NCI-H1930 (cell line): ENCODE data around the gene ISYNA1.
A peak's percentile ranks its signal among the peaks of the same experiment; 100 is the strongest.

Experiments
- DNase-seq, 2 experiments: peaks; one replicate each; lab custom pipeline; 2025; lab: John Stamatoyannopoulos, UW

ISYNA1 gene

DNA sequence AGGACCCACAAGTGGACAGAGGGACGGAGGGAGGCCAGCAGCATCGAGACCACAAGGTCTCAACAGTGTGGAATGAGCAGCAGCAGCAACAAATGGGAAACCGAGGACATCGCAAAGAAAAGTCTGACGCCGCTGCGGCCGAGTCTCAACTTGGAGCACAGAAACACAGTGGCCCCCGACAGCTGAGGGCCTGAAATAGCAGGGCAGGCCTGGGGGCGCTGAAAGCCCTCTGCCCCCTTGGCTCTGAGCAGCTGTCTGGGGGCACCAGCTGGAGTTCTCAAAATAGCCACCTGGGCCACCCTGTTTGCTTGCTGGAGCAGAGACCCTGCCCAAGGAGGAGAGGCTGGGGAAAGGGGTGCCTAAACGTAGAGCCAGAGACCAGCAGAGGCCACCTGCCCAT is 5.9 kb upstream of the ISYNA1 start:
- no peak for DNase-seq

DNA sequence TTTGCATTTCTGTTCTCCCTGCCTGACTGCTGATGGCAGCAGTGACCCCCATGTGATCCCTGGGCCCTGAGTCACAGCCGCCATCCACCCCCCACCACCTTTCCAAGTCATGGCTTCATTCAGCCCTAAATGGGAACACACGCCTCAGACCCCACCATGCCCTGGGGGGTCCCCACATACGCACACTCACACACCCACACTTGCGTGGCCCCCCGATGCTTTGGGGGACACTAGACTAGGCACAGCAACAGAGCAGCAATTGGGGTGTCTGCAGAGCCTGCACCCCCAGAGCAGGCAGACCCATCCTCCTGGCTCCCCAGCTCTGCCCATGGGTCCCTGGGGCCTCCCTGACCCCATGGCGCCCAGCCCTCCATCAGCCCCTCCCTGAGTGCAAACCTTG is 5.5 kb upstream of the ISYNA1 start:
- DNase-seq = no peak

DNA sequence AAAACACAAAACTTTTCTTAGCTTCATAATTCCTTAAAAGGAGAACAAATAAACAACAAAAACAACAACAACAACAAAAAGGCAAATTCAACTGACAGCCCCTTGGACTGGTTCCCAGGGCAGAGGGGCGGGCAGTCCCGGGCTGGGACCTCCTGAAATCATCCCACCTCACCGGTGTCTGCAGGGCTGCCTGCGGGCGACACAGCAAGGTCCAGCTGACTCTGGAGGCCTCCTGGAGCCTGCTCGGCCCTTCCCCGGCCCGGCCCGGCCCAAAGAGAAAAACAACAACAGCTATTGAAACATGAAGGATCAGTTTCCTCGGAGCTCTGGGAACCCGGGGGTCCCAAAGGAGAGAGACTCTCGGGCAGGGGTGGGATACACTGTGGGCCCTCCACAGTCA is 5.0 kb upstream of the ISYNA1 start:
- no peak for DNase-seq

DNA sequence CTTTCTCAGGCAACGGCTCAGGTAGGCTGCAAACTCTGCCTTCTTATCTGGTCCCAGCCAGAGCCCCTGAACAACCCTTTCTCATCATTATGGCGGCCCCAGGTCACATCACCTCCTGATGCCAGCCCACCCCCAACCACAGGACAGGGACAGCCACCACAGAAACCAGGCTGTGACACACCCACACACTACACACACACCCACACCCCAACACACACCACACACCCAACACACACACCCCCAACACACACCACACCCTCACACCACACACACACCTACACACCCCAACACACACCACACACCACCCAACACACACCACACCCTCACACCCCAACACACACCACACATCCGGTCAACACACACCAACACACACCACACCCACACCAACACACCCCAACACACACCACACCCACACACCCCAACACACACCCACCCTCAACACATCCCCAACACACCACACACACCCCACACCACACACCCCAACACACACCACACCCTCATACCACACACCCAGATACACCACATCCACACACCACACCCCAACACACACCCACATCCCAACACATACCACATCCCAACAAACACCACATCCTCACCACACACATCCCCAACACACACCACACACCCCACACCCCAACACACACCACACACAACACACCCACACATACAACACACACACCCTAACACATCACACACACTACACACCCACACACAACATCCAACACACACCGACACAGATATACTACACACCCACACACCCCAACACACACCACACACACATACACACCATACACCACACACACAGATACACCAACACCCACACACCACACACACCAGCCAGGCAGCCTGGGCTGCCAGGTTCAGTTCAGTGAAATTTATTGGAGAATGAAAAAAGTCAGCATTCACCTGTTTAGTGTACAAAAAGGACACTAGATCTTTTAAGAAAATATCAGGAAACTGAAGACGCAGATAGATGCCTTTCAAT is 4.2 kb upstream of the ISYNA1 start:
- no peak for DNase-seq

DNA sequence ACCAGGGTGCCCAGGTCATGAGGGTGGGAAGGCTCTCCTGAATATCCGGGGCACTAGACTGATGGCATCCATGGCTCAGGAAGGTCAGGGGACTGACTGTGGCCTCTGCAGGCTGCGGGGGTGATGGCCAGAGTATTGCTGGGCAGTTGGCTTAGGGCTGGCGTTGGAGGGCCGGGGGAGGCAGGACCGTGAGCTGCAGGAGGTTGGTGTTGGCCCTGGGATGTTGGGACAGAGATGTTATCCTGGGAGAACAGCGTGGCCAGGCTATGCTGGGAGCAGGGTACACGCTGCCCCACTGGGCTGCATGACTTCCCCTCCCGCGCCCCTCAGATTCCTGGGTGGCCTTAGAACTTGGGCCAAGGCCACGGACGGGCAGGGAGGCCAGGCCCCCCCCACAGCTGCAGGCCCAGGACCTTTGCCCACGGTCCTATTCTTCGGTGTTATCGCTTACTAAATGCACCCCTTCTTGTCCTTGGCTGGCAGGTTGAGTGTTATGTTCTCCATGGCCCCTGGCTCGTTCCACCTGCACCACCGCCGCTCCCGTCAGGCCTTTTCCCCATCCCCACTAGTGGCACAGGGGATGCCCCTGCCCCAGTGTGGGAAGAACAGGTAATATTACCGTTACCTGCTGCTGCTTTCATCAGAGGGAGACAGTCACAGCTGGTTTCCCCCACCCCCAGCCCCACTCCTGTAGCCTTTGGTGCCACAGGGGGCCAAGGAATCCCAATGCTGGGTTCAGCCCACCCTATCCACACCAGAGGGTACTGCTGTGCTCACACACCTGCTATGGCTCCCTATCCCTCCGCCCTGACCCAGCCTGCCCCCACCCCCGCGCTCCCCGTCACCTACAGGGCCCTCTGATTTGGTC is 3.2 kb upstream of the ISYNA1 start:
- no peak for DNase-seq

DNA sequence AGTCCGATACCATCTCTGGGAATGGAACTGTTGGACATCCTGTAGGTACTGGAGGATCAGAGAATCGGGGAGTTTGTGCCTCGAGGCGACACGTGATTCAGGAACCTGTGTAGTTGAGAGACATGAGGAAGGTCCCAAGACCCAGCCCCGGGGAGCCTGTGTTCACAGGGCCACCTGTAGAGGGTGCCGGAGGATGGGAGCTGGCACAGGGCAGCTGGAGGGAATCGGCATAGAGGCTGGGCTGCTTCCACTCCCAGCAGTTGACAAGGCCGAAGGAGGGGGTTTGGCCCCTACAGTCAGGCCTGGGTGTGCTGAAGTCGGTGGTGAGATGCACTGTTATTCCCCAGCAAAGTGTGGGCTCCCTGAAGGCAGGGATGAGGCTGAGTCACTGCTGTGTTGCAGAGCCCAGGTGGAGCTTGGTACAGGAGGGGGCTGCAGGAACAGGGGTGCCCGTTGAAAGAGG is 2.5 kb upstream of the ISYNA1 start:
- no peak for DNase-seq

DNA sequence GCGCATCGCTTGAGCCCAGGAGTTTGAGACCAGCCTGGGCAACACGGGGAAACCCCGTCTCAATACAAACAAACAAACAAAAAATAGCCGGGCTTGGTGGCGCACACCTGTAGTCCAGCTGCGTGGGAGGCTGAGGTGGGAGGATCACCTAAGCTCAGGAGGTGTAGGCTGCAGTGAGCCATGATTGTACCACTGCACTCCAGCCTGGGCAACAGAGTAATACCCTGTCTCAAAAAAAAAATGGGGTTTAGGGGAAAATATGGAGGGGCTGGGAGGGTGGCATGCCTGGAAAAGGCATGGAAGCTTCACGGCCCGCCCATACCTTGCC is 1.9 kb upstream of the ISYNA1 start:
- no peak for DNase-seq

GRCh38 chr19:18439025-18439909 is 1.3 kb upstream of the ISYNA1 start:
- DNase-seq = no peak

DNA sequence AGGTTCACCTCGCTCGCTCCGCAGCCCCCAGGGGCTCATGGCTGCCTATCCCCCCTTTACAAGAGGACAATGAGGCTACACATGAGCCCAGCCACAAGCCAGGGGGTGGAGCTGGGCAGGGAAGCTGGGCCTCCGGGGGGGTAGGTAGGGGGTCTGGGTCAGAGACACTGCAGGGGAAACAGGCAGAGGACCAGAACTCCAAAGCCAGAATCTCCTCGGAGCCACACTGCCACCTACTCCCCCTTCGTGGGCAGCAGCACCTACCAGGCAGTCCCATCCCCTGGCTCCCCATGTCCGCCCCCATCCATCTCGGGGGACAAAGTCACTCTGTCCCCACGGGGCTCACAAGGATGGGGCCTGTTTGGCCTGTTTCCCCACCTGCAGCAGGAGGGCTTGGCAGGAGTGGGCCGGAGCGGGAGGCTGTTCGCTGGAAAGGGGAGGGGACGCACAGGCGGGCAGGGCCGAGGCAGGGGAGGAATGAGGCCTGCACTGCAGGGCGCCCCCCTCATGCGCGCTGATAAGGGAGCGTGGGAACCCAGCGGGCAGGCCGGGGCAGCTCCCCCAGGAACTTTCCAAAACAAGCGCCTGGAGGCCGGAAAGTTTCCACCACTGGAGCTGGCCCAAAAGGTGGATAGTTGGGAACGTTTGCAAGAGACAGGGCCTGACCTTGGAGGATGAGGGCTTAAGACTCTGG is 545 bp upstream of the ISYNA1 start:
- DNase-seq = no peak

DNA sequence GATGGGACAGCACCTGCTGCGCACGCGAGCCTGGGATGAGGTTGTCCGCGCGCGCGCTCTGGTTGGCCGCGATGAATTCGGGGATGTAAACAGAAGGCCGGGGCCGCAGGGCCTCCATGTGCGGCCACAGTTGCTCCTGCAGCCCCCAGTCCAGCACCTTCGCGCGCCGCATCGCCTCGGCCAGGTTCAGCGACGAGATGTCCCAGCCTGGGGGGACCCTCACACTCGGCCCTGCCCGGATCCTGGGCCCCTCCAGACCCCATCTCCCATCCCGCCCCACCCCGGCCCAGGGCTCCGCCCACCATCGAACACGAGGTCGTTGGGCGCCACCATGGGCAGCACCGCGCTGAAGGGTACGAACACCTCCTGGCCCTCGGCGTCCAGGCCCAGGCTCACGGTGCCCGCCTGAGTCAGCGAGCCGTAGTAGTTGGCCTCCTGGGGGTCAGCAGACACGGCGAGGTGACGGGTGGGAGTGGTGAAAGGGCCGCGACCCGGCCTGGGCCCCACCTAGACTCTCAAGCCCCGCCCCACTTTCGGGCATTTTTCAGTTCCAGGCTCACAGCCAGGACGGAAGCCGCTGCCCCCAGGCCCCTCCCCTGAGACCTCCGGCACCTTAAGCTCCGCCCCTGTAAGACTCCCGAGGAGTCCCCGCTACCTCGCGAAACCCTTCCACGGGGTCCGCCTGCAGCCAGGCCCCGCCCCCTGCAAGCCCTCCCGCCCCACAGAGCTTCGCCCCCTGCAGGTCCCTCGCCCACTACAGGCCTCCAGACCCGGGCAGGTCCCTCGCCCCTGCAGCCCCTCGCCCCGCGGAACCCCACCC is 1.1 kb downstream of the ISYNA1 start:
- DNase-seq = peak; percentile 63 to 67

DNA sequence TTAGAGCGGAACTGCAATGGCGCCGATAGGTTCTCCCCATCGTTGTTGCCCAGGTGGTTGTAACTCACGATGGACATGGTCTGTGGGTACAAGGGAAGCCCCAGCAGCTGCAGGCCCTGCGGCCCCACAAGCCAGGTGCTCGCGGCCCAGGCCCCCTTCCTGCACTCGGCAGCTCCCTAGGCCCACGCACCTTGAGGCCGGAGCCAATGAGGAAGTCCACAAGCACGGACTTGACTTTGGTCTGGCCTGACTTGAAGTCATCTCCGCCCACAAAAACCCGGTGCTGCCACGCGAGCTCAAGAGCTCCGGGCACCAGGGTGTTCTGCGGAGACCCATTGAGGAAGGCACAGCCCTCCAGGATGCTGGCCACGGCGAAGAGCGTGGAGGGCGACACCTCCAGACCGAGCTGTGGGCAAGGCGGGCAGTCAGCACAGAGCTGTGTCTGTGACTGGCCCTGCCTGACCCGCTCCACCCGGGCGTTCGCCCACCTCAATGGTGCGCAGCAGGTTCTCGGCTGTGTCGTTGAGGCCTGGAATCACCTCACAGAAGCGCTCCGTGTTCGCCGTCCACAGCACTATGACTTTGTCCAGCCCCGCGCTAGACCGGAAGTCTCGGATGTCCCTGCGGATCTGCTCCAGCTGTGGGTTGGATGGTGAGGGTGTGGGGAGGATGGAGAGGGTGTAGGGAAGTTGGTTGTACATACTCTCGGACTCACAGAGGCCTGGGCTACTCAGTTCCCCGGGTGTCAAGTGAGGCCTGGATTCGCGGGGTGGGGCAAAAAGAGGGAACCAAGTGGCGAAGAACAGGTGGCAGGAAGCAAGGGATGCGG is 1.9 kb downstream of the ISYNA1 start:
- DNase-seq = no peak

DNA sequence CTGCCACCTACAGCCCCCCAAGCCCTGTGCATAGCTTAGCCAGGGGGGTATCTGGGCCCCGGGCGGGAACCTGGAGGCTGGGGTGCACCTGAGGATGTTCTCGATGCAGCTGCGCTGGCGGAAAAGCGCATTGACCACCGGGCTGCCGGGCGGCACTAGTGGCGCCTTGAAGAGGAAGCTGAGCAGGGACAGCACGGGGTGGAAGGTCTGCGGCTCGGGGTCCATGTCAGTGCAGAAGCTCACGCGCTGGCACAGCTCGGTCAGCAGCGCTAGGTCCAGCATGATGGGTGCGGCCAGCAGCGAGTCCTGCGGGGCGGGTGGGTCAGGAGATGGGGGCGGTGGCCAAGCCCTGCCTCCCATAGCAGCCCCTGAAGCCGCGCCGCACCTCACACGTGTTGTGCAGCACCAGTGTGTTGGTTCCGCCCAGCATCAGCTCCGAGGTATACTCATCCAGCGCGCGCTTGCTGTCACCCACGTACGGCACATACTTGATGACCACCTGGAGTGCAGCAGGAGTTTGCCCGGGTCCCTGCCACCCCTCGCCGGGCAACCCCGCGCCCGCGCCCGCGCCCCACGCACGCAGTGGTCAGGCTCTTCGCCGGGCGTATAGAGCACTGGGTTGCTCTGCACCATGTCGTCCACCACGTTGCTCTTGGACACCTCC is 2.6 kb downstream of the ISYNA1 start:
- DNase-seq = no peak

GRCh38 chr19:18434411-18435175 is 3.3 kb downstream of the ISYNA1 start:
- no peak for DNase-seq

DNA sequence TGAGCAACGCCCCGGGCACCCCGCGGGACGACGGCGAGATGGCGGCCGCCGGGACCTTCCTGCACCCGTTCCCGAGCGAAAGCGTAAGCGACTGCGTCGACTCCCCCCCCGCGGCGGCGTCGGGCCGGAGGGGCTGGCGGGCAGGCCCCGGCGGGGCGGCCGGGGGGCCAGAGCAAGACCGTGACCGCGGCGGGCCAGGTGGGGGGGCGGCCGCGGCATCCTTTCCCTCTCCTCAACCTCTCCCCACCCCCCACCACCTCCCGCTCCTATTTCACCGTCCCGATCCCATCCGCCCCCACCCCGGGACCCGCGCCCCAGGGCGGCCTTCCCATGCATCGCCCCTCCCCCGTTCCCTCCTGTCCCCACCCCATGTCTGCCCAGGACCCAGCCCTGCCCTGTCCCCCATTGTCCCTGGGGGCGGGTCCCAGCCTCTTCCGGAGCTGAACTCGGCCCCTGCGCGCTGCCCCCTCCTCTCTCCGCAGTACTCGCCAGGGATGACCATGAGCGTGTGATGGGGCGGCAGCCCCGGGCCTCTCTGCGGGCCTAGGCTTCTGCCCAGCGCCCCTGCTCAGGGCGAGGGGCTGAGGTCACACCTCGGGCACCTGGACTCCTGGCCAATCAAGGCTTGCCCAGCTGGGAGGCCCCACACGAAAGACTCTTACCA is 4.1 kb downstream of the ISYNA1 start:
- no peak for DNase-seq

DNA sequence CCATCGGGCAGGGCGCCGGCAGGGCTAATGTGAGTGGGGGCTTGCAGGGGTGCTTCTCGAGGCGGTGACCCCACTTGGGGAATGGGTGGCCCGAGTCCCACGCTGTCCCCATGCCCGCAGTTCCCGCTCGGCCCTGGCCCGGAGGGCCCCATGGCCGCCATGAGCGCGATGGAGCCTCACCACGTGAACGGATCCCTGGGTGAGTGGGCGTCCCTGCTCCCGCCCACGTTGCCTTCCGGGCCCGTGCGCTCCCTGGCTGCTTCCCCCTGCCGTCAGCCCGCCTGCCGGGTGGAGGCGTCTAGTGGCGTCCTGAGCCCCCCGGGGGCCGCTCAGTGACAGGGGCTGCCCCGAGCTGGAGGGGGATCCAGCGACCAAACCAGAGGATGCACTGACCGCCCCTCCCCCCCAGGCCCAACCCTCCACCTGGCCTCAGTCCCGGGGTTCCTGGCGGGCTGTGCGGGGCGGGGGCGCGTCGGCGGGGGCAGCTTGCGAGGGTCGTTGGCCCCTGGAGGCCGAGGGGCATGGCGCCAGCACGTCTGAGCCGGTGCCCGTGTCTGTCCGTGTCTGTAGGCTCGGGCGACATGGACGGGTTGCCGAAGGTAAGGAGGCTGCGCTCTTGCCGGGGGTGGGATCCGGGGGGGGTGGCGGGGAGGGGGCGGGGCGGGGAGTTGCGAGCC is 4.8 kb downstream of the ISYNA1 start:
- DNase-seq = no peak

DNA sequence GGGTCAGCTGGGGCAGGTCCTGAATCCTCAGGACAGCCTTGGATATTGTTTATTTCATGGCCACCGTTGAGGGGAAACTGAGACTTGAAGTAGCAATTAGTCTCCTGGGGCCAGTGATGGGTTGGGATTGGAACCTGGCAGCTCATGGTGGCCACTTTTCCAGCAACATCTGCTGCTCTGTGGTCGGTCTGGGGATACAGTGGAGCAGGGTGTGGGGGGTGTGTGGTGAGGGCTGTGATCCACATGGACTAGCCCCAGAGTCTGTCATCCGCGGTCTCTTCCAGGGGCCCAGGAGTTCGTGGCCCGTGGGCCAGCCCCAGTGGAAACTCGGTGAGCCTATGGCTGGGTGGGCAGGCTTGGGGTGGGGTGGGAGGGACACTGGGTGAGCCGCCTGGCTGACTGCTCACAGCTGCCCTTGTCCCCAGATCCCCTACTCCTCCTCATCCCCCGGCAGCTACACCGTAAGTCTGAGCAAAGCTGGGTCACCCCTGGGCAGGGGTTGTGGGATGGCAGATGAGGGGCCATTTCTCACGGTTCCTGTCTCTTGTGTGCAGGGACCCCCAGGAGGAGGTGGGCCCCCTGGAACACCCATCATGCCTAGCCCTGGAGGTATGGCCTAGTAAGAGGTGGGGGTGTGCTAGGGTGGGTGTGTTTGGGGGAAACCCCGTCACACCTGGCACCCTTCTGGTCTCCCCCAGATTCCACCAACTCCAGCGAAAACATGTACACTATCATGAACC is 5.5 kb downstream of the ISYNA1 start:
- DNase-seq = no peak
